GM18951 (cell line): ENCODE data around the gene SH3RF2.
"Not testable (repeated sequence)": the region's sequence is repeated elsewhere in the genome, so short reads cannot be mapped to it uniquely, and the experiment has no call there.

Source experiments
- POLR2A ChIP-seq: IDR thresholded peaks from 4 replicates; pipeline ENCODE4 v1.6.1; 2011; ENCODE audit warnings: mild to moderate bottlenecking; ENCODE audit not compliant: insufficient read length, insufficient read depth; ENCODE audit errors: extremely low read depth
- in situ Hi-C: fragments of 300-500 bp; cut with MboI; formaldehyde crosslinking; loops from one replicate; pipeline ENCODE4 v1.12.0; 2022; ENCODE audit warnings: low sequenced_read_pairs, mixed read lengths, inconsistent platforms; ENCODE audit not compliant: unreplicated experiment

The SH3RF2 gene

GRCh38 chr5:146088098-146088497, 151.7 kb downstream of the SH3RF2 start:
- in situ Hi-C loops = no loop called here
- no peak for TF ChIP-seq POLR2A

- in situ Hi-C loops = no loop called here
- TF ChIP-seq POLR2A = no peak
Measured at GRCh38 chr5:146089287-146089686, 152.9 kb downstream of the SH3RF2 start.

GRCh38 chr5:146091881-146092280, 155.5 kb downstream of the SH3RF2 start:
- no peak for TF ChIP-seq POLR2A
- in situ Hi-C loops = no loop called here

DNA sequence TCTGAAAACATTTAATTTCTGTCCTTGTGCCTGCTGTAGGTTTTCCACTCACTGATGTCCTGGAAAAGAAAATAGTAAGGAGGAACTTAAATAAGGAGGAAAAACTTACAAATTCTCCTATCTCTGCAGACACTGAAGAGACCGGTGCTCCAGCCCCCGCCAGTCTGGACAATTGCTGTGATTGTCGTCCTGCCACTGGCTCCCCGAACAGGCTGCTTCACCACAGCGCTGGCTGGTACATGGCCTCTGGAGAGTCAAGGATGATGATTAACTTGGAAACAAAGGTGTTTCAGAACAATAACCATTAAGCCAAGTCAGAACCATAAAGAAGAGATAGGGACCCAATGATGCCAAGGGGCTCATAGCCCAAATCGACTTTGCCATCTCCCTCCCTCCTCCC, 161.7 kb downstream of the SH3RF2 start:
- no peak for TF ChIP-seq POLR2A
- in situ Hi-C loops = no loop called here

DNA sequence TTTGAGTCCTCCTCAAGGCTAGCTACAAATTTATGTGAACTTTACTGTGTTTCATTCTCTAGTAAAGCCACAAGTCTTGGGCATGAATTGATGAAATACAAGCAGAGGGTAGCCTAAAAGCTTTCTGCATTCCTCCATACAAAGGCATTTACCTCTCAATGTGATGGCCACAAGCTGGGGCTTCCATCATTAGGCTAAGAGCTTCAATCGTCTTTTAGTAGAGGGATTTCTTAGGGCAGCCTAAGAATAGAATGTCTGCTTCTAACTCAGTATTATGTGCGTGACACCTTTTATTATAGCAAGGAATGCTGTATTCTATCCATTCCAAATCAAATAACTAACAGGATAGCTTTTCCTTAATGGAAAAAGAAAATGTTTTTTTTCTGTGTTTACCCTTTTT, 165.3 kb downstream of the SH3RF2 start:
- no peak for TF ChIP-seq POLR2A
- in situ Hi-C loops = no loop called here

GRCh38 chr5:146103594-146103993, 167.2 kb downstream of the SH3RF2 start:
- in situ Hi-C loops = no loop called here
- no peak for TF ChIP-seq POLR2A

DNA sequence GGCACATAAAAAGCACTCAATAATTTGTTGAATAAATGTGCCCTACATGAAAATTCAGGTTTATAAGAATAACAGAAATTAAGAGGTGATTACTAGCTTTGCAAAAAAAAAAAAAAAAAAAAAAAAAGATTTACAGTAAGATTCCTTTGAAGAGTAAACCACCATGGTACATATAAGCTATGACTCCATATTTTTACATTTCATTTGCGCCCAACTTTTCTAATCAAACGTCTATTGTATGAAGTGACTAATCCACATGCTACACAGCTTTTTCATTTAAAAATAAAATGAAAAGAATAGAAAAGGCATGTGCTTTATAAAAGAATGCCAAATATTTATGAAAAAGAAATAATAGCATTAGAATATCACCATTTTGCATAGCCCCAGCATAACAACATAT, 169.1 kb downstream of the SH3RF2 start, which contains the start of gene PLAC8L1:
TSS of gene PLAC8L1 (minus strand) at position 101 of the 400 bp plus-strand sequence. CDS start 1,266 bp downstream, outside the sequence.
- in situ Hi-C loops = no loop called here
- no peak for TF ChIP-seq POLR2A

DNA sequence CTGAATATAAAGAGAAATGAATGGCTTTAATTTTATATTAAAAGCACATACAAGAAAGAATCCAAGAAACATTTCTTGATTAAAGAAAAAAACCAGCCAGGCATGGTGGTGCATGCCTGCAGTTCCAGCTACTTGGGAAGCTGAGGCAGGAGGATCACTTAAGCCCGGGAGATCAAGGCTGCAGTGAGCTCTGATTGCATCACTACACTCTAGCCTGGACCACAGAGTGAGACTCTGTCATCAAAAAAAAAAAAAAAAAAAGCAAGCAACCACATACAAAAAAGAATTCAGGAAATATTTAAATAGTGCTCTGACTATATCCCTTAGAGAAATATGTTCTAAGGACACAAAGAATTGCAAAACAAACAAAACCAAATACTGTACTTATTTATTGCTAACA, 171.5 kb downstream of the SH3RF2 start:
- TF ChIP-seq POLR2A = no peak
- in situ Hi-C loops = no loop called here

DNA sequence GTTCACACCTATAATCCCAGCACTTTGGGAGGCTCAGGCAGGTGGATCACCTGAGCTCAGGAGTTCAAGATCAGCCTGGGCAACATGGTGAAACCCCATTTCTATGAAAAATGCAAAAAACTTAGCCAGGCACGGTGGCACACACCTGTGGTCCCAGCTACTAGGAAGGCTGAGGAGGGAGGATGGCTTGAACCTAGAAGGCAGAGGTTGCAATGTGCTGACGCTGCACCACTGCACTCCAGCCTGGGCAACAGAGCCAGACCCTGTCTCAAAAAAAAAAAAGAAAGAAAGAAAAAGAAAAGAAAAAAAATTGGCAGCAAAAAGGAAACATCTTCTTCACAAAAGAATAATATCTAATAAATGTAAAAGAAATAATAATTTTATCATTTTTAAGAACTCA, 172.5 kb downstream of the SH3RF2 start:
- in situ Hi-C loops = not testable (repeated sequence)

GRCh38 chr5:146109379-146109778, 173.0 kb downstream of the SH3RF2 start:
- in situ Hi-C loops = no loop called here
- TF ChIP-seq POLR2A = no peak

DNA sequence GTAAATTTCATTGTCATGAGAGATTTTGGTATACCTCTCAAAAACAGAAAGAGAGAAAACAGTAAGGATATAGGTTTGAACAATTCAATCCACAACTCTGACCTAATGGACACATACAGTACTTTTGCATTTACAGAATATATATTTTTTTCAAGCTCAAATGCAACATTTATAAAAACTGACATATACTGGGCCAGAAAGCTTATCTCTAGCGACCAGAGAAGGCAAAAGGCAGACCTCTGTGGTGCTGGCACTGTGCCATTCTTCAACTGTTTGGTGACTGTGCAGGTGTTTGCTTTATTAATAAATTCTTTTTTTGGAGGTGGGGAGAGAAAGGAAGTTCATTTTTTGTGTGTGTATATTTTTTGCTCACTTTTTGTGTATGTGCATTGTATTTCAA, 175.0 kb downstream of the SH3RF2 start:
- TF ChIP-seq POLR2A = no peak
- in situ Hi-C loops = no loop called here

- in situ Hi-C loops = no loop called here
- TF ChIP-seq POLR2A = no peak
Measured at GRCh38 chr5:146112476-146112875, 176.1 kb downstream of the SH3RF2 start.
